Astrocyte (in vitro differentiated cells and primary cell): ENCODE measurements around the gene HLCS. TPM values are rescaled to one million over a fixed set of nuclear protein-coding genes. Genes with fewer than 3 reads are reported as not detected.

ENCODE experiments used
- DNase-seq: peaks from one replicate; pipeline ENCODE4 v3.0.0-alpha.2; 2010; ENCODE audit warnings: low read depth
- FAIRE-seq: peaks from 2 replicates; lab custom pipeline; 2011; peaks lifted over from hg19 to GRCh38; lab: Jason Lieb, UNC
- H2AFZ ChIP-seq: 2 replicates; pipeline ENCODE4 v1.6.0; 2012; ENCODE audit warnings: low read depth, low read length, inconsistent platforms
- H3K27ac ChIP-seq: 2 replicates; pipeline ENCODE4 v1.5.1; 2011; ENCODE audit warnings: low read depth, low read length, inconsistent platforms
- H3K27me3 ChIP-seq: 2 replicates; pipeline ENCODE4 v1.6.0; 2011; ENCODE audit warnings: low read length, inconsistent platforms; ENCODE audit not compliant: insufficient read depth
- H3K36me3 ChIP-seq: 2 replicates; pipeline ENCODE4 v1.5.1; 2011; ENCODE audit warnings: low read length, inconsistent platforms; ENCODE audit not compliant: insufficient read depth
- H3K4me1 ChIP-seq: 2 replicates; pipeline ENCODE4 v1.5.1; 2011; ENCODE audit warnings: low read length, inconsistent platforms; ENCODE audit not compliant: insufficient read depth
- H3K4me2 ChIP-seq: 2 replicates; pipeline ENCODE4 v1.6.0; 2012; ENCODE audit warnings: low read length, inconsistent platforms
- H3K4me3 ChIP-seq: 2 replicates; pipeline ENCODE4 v1.5.1; 2011; ENCODE audit warnings: low read depth, mild to moderate bottlenecking, low read length, inconsistent platforms; ENCODE audit not compliant: insufficient read depth
- H3K79me2 ChIP-seq: 2 replicates; pipeline ENCODE4 v1.6.0; 2012; ENCODE audit warnings: mild to moderate bottlenecking, low read length, inconsistent platforms; ENCODE audit not compliant: insufficient read depth
- H3K9ac ChIP-seq: 2 replicates; pipeline ENCODE4 v1.6.0; 2012; ENCODE audit warnings: mild to moderate bottlenecking, low read length, inconsistent platforms
- H3K9me3 ChIP-seq: 2 replicates; pipeline ENCODE4 v1.5.1; 2012; ENCODE audit warnings: low read depth, mild to moderate bottlenecking, low read length, inconsistent platforms; ENCODE audit not compliant: insufficient read depth
- H4K20me1 ChIP-seq: 2 replicates; pipeline ENCODE4 v1.6.0; 2012; ENCODE audit warnings: low read length, inconsistent platforms; ENCODE audit not compliant: insufficient read depth
- H3K27ac Mint-ChIP-seq: one replicate; pipeline ENCODE4 v1.8.0; 2021; ENCODE audit warnings: mild to moderate bottlenecking, mixed read lengths; ENCODE audit not compliant: unreplicated experiment
- H3K27me3 Mint-ChIP-seq: one replicate; pipeline ENCODE4 v1.8.0; 2021; ENCODE audit warnings: low read depth, mixed read lengths; ENCODE audit not compliant: unreplicated experiment
- H3K36me3 Mint-ChIP-seq: one replicate; pipeline ENCODE4 v1.8.0; 2021; ENCODE audit warnings: low read depth, mixed read lengths; ENCODE audit not compliant: unreplicated experiment
- H3K4me1 Mint-ChIP-seq: one replicate; pipeline ENCODE4 v1.8.0; 2021; ENCODE audit warnings: low read depth, mixed read lengths; ENCODE audit not compliant: unreplicated experiment
- H3K4me3 Mint-ChIP-seq: one replicate; pipeline ENCODE4 v1.8.0; 2021; ENCODE audit warnings: mild to moderate bottlenecking, moderate library complexity, mixed read lengths; ENCODE audit not compliant: unreplicated experiment
- H3K9me3 Mint-ChIP-seq: one replicate; pipeline ENCODE4 v1.8.0; 2021; ENCODE audit warnings: mild to moderate bottlenecking, mixed read lengths; ENCODE audit not compliant: unreplicated experiment
- EZH2 ChIP-seq: IDR thresholded peaks from 2 replicates; pipeline ENCODE4 v1.6.1; 2012; ENCODE audit warnings: mild to moderate bottlenecking, low read length, inconsistent platforms; ENCODE audit not compliant: insufficient read depth
- total RNA-seq: library from RNA; stranded (reverse); gene quantifications from 2 replicates; pipeline ENCODE4 v1.2.1, GENCODE V29; 2021
- TF ChIP-seq, protein P1 (sequence below): IDR thresholded peaks from 2 replicates; pipeline ENCODE4 v1.5.1; 2011; ENCODE audit warnings: low read depth, mild to moderate bottlenecking, inconsistent platforms, low read length, moderate library complexity; ENCODE audit not compliant: insufficient read depth

The HLCS gene
- total RNA-seq, 1 donor from 2014 or later: 20.9 TPM

DNA sequence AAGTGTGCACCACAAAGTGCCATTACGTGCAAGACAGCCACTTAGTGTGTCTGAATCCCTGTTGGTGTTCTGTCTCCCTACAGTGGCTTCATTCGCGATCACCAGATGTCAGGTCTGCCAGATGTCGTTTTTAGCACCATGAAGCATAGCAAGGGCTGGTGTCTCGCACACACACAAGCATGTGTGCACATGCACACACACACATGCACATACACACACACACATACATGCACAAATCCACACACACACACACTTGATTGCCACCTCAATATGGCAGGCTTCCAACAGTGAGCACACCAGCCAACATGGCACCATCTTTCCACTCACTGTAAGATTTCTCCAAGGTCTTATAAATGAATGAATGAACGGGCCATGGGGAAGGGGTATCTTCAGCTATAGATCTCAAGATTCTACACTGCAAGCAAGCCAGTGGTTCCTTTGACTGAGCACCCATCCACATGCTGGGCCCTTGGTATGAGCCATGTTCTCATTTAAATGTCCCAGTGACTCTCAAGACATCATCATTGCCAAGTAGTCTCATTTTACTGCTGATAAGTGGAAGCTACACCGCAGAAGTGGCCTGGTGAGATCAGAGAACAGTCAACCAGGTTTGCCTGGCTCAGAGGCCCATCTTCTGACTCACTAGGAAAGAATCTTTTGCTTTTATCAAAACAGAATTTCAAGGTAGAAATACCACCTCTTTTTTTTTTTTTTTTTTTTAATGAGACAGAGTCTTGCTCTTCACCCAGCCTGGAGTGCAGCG, 182.7 kb downstream of the HLCS start:
- no peak for TF ChIP-seq EZH2
- TF ChIP-seq, protein P1, sequence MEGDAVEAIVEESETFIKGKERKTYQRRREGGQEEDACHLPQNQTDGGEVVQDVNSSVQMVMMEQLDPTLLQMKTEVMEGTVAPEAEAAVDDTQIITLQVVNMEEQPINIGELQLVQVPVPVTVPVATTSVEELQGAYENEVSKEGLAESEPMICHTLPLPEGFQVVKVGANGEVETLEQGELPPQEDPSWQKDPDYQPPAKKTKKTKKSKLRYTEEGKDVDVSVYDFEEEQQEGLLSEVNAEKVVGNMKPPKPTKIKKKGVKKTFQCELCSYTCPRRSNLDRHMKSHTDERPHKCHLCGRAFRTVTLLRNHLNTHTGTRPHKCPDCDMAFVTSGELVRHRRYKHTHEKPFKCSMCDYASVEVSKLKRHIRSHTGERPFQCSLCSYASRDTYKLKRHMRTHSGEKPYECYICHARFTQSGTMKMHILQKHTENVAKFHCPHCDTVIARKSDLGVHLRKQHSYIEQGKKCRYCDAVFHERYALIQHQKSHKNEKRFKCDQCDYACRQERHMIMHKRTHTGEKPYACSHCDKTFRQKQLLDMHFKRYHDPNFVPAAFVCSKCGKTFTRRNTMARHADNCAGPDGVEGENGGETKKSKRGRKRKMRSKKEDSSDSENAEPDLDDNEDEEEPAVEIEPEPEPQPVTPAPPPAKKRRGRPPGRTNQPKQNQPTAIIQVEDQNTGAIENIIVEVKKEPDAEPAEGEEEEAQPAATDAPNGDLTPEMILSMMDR: no peak
- H3K36me3 ChIP-seq: no peaks in the 10 kb centered on the region
- Mint-ChIP-seq H3K4me1 (peaks cover 13% of the 10 kb centered on the region), H3K36me3 (peaks cover 5% of the 10 kb centered on the region), H3K9me3 (peaks cover 2% of the 10 kb centered on the region), H3K27ac (peak overlapping the region; percentile 72), H3K27me3 (no peaks in the 10 kb centered on the region), H3K4me3 (no peak overlapping the region)
- no peaks in the 10 kb centered on the region for H3K79me2 ChIP-seq
- H3K4me3 ChIP-seq: no peak overlapping the region
- H3K27ac ChIP-seq: peak overlapping the region; percentile 25
- H4K20me1 ChIP-seq: no peaks in the 10 kb centered on the region
- peak; percentile 90 for DNase-seq
- peak overlapping the region; percentile 30 for H3K4me2 ChIP-seq
- no peaks in the 10 kb centered on the region for H3K27me3 ChIP-seq
- FAIRE-seq: no peak
- peak overlapping the region; percentile 9 for H3K9ac ChIP-seq
- no peaks in the 10 kb centered on the region for H3K9me3 ChIP-seq
- H2AFZ ChIP-seq: no peak overlapping the region
- peaks cover 10% of the 10 kb centered on the region for H3K4me1 ChIP-seq

DNA sequence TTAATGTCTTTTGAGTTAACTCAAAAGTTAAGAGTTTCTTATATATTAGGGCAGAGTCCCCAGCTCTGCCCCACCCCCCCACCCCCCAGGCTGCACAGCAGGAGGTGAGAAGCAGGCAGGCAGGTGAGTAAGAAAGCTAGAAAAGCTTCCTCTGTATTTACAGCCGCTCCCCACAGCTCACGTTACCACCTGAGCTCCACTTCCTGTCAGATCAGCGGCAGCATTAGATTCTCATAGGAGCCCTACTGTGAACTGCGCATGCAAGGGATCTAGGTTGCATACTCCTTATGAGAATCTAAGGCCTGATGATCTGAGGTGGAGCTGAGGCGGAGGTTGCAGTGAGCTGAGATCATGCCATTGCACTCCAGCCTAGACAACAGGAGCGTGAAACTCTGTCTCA, 185.6 kb downstream of the HLCS start:
- FAIRE-seq: no peak
- H3K4me1 ChIP-seq: peaks cover 15% of the 10 kb centered on the region
- H3K27ac ChIP-seq: no peak overlapping the region
- no peaks in the 10 kb centered on the region for H3K36me3 ChIP-seq
- no peak overlapping the region for H3K4me3 ChIP-seq
- Mint-ChIP-seq H3K27me3 (no peaks in the 10 kb centered on the region), H3K4me1 (peaks cover 13% of the 10 kb centered on the region), H3K9me3 (peaks cover 2% of the 10 kb centered on the region), H3K36me3 (peaks cover 2% of the 10 kb centered on the region), H3K27ac (no peak overlapping the region), H3K4me3 (no peak overlapping the region)
- no peak overlapping the region for H3K9ac ChIP-seq
- H3K27me3 ChIP-seq: no peaks in the 10 kb centered on the region
- no peaks in the 10 kb centered on the region for H4K20me1 ChIP-seq
- no peaks in the 10 kb centered on the region for H3K79me2 ChIP-seq
- no peak for DNase-seq
- H3K4me2 ChIP-seq: no peak overlapping the region
- TF ChIP-seq EZH2: no peak
- TF ChIP-seq, protein P1: no peak
- H2AFZ ChIP-seq: no peak overlapping the region
- no peaks in the 10 kb centered on the region for H3K9me3 ChIP-seq

DNA sequence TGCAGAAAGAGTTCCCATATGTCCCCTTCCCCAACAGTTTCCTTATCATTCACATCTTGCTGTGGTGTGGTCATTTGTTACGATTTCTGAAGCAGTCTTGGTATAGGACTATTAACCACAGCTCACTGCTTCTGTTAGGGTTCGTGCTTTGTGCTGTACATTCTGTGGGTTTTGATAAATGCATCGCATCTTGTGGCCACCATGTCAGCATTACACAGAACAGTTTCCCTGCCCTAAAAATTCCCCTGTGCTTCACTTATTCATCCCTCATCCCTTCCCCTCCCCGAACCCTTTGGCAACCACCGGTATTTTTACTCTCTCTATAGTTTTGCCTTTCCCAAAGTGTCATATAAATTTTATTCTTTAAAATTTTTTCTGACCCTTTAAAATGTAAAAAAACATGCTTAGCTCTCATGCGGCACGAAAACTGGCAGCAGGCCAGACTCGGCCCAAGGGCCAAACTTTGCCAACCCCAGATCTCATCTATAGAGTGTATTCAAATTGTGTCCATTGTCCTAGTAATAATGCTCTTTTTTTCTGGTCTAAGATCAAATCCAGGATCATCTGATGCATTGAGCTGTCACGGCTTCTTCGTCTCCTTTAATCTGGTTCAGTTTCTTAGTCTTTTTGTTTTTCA, 189.4 kb downstream of the HLCS start:
- no peak overlapping the region for H3K4me2 ChIP-seq
- TF ChIP-seq, protein P1: no peak
- TF ChIP-seq EZH2: no peak
- no peak for FAIRE-seq
- H3K9me3 ChIP-seq: no peaks in the 10 kb centered on the region
- peaks cover 2% of the 10 kb centered on the region for H3K36me3 Mint-ChIP-seq
- DNase-seq: peak; percentile 43
- peaks cover 14% of the 10 kb centered on the region for H3K4me1 ChIP-seq
- H3K4me1 Mint-ChIP-seq: no peaks in the 10 kb centered on the region
- no peaks in the 10 kb centered on the region for H3K36me3 ChIP-seq
- no peak overlapping the region for H3K27ac ChIP-seq
- no peaks in the 10 kb centered on the region for H3K27me3 ChIP-seq
- H3K4me3 ChIP-seq: no peak overlapping the region
- no peak overlapping the region for H3K27ac Mint-ChIP-seq
- no peak overlapping the region for H3K4me3 Mint-ChIP-seq
- H3K27me3 Mint-ChIP-seq: no peaks in the 10 kb centered on the region
- no peaks in the 10 kb centered on the region for H4K20me1 ChIP-seq
- no peak overlapping the region for H3K9ac ChIP-seq
- peaks cover 2% of the 10 kb centered on the region for H3K9me3 Mint-ChIP-seq
- H3K79me2 ChIP-seq: no peaks in the 10 kb centered on the region
- no peak overlapping the region for H2AFZ ChIP-seq
